Central memory CD8-positive, alpha-beta T cell (primary cell): Measurements from ENCODE around the gene SLC19A1.
"Not testable (repeated sequence)": the region's sequence is repeated elsewhere in the genome, so short reads cannot be mapped to it uniquely, and the experiment has no call there.

ENCODE experiments used
- ATAC-seq: fragments of 150-1000 bp; cut with Tn5 transposase; replicated peaks from 2 replicates; pipeline ENCODE4 v1.10.0; 2022; ENCODE audit warnings: mild to moderate bottlenecking, moderate FRiP score, moderate number of reproducible peaks; ENCODE audit not compliant: poor library complexity, severe bottlenecking; ENCODE audit errors: extremely low read depth
- DNase-seq, 2 donors: peaks; one replicate each; pipeline ENCODE4 v3.0.0; 2021; ENCODE audit warnings: low spot score in 2 of 2
- H3K27ac Mint-ChIP-seq: one replicate; pipeline ENCODE4 v1.8.0; 2022; ENCODE audit warnings: low read depth, mild to moderate bottlenecking, moderate library complexity, mixed read lengths
- H3K27me3 Mint-ChIP-seq: one replicate; pipeline ENCODE4 v1.8.0; 2022; ENCODE audit warnings: mixed read lengths
- H3K36me3 Mint-ChIP-seq: one replicate; pipeline ENCODE4 v1.8.0; 2022; ENCODE audit warnings: mild to moderate bottlenecking, moderate library complexity, mixed read lengths; ENCODE audit not compliant: insufficient read depth
- H3K4me1 Mint-ChIP-seq: one replicate; pipeline ENCODE4 v1.8.0; 2022; ENCODE audit warnings: mixed read lengths
- H3K4me3 Mint-ChIP-seq: one replicate; pipeline ENCODE4 v1.8.0; 2022; ENCODE audit warnings: mild to moderate bottlenecking, moderate library complexity, mixed read lengths
- H3K9me3 Mint-ChIP-seq: one replicate; pipeline ENCODE4 v1.8.0; 2022; ENCODE audit warnings: mixed read lengths

SLC19A1 gene

DNA sequence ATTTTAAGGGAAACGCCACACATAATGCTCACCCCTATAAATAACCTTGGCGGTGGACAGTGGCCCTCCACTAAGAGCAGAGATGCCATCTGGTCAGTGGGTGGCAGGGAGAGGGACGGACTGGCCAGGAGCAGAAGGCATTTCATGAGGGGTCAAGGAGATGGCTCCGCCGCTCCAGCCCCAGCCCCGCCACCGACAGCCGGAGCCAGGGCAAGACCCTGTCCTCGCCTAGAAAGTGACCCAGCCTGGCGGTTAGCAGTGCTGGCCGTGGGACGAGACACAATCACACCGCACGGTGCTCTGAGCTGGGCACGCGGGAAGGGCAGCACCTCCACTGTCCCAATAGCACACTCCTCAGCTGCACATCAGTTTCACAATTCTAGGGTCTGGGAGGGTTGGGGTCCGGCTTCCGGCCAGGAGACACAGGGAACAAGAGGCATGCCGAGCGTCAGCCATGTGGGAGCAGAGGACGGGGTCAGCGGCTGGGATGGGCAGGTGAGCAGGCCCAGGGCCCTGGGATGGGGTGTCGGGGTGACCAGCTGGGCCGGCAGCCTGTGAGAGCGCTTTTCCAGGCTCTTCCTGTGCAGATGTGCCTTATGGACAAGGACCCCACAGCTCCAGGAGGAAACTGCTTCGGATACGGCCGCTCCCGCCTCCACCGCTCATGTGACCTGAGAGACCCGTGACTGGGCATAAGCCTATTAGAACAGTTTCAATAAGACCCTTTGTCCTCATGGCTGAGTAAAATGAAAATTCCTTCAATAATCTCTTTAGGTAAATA, 5.7 kb downstream of the SLC19A1 start:
- no peak for ATAC-seq
- H3K4me3 Mint-ChIP-seq = no peak overlapping the region
- peaks cover 20% of the 10 kb centered on the region for H3K4me1 Mint-ChIP-seq
- peaks cover 1% of the 10 kb centered on the region for H3K36me3 Mint-ChIP-seq
- DNase-seq = no peak
- H3K27me3 Mint-ChIP-seq = no peaks in the 10 kb centered on the region
- H3K27ac Mint-ChIP-seq = no peak overlapping the region
- no peaks in the 10 kb centered on the region for H3K9me3 Mint-ChIP-seq

DNA sequence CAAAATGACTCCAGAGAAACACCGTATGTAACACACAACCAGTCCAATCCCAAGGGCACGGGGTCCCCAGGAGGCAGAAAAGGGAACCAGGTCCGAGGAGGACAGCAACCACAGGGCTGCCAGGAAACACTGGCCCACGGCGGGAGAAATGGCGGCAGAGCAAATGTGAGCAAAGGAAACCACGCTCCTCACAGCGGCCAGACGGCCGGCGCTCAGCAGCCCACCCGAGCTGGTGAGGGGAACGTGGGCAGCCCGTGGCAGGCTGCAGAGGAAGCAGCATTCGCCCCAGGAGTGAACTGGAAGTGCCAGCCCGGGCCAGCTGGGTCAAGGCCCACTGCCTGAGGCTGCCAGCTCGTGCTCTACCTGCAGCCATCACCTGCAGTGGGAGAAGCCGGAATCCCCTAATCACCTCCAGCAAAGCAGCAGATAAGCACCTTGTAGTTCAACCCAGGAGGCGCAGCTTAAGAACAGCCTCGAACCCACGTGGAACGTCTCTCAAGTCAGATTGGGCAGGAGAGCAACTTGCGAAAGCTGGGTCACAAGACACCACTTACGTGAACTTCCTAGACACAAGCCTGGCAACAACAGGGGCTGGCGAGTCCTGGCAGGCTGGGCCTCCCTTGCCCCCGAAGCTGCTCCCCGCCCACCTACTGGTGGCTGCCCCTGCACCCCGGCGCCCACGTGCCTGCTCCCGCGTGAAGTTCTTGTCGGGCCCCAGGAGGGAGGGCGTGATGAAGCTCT, 6.7 kb downstream of the SLC19A1 start:
- no peaks in the 10 kb centered on the region for H3K27me3 Mint-ChIP-seq
- peaks cover 1% of the 10 kb centered on the region for H3K36me3 Mint-ChIP-seq
- no peak for DNase-seq
- H3K27ac Mint-ChIP-seq = no peak overlapping the region
- peaks cover 10% of the 10 kb centered on the region for H3K4me1 Mint-ChIP-seq
- no peak overlapping the region for H3K4me3 Mint-ChIP-seq
- no peak for ATAC-seq
- no peaks in the 10 kb centered on the region for H3K9me3 Mint-ChIP-seq

DNA sequence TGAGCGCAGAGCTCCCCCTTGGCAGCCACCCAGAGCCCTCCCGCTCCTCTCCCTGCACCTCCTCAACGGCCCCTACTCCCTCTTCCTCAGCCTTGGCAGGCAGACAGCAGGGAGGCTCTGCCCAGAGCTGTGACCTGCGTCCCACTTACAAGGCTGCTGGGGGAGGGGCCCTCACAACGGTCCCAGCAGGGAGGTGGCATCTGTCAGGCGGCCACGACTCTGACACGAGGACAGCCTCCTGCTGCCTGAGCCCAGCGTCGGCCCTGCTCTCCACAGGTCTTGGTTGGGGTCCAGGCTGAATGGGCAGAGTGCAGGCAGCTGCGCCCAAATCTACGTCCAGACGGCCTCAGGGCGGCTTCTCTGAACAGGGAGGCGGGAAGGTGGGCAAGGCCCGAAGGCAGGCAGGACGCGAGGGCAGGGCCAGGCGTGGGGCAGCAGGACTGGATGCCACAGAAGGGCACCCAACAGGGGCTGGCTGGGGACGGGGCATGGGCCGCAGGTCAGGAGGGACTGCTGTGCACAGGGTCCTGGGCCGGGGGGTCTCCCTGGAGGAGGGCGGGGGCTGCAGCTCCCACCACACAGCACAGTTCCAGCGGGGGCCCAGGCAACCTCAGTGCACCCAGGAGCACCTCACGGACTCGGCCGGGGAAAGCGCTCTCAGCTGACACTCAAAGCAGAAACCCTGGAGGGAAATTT, 7.5 kb downstream of the SLC19A1 start:
- Mint-ChIP-seq H3K4me1 (peaks cover 10% of the 10 kb centered on the region), H3K27ac (no peak overlapping the region), H3K9me3 (no peaks in the 10 kb centered on the region), H3K27me3 (no peaks in the 10 kb centered on the region), H3K4me3 (no peak overlapping the region), H3K36me3 (peaks cover under 1% of the 10 kb centered on the region)
- ATAC-seq (no peak), DNase-seq (no peak)

DNA sequence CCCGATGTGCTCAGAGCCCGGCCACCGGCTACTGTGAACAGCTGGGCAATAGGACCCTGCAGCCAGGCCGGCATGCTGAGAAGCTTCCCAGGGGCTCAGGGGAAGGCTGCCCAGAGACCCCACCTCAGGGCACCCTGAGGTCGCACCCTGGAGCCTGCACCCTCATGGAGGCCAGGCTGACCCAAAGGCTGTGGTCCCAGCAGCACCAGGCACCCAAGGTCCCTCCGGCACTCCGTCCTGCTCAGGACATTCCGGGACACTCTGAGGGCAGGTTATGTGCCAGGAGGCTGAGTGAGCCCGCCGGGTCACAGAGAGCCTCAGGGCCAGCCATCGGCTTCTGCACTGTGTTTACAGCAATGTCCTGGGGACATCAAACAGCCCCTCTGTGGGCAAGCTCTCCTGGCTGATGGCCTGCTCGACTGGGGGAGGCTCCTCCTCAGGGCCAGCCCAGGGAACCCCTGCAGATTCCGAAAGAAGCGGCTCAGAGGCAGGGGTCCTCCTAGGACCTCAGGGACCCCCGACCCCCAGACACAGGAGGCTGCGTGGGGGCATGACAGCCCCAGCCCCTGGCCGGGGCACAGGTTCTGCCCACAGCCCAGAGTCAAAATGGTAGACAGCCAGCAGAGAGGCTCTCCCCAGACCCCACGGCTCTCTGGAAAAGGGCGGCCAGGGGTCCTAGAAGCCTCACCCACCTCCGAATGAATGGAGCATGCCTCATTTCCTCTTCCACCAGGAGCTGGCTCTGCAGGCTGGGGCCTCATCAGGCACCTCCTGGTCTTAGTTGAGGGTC, 8.2 kb downstream of the SLC19A1 start:
- Mint-ChIP-seq H3K4me1 (peaks cover 10% of the 10 kb centered on the region), H3K4me3 (no peak overlapping the region), H3K27ac (no peak overlapping the region), H3K27me3 (no peaks in the 10 kb centered on the region), H3K9me3 (no peaks in the 10 kb centered on the region), H3K36me3 (no peaks in the 10 kb centered on the region)
- no peak for ATAC-seq
- DNase-seq = no peak

DNA sequence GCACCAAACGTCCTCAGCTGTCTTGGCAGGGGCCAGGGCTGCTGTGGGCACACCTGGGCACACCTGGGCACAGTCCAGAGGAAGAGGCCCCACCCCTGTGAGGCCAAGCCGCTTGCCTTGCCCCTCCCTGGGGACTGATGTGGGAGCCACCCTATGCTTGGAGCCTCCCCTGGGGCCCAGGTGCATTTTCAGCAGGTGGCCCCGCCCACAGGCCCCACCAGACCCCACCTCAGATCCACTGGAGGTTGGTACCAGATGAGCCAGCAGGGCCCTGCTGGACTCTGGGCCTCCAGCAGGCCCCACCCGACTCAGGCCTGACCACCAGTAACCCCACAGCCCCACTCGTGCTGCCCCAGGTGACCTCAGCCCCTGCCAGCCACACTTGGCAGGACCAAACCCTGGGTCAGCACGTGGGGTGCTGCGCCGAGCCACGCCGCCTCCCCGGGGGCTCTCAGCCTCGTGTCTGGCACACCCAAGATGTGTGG, 8.8 kb downstream of the SLC19A1 start:
- no peaks in the 10 kb centered on the region for H3K36me3 Mint-ChIP-seq
- H3K4me3 Mint-ChIP-seq = no peak overlapping the region
- no peak for DNase-seq
- peak overlapping the region; percentile 64 for H3K27ac Mint-ChIP-seq
- ATAC-seq = no peak
- H3K4me1 Mint-ChIP-seq = peaks cover 10% of the 10 kb centered on the region
- no peaks in the 10 kb centered on the region for H3K9me3 Mint-ChIP-seq
- no peaks in the 10 kb centered on the region for H3K27me3 Mint-ChIP-seq

DNA sequence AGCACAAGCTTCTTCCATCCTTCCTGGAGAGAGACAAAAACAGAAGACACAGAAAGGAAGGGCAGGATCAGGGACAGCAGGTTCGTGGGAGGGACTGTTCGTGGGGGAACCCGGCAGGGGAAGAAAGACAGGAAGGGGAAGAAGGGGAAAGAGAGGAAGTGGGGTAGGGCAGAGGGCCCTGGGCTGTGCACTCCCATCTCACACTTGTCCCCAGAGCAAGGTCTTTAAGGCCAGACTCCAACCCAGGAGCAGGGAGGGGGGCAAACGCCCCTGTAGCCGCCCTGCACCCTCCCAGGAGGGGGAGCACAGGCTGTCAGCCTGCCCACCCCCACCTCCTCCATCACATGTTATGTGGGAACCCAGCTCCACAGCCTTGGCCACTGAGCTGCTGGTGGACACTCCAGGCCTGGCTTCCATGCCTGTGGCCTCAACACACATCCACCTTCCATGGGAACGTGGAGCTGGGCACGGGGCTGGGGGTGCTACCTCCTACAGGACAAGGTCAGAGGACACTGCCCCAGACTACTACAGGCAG, 9.3 kb downstream of the SLC19A1 start:
- H3K4me1 Mint-ChIP-seq = peaks cover 10% of the 10 kb centered on the region
- H3K9me3 Mint-ChIP-seq = no peaks in the 10 kb centered on the region
- H3K36me3 Mint-ChIP-seq = no peaks in the 10 kb centered on the region
- H3K27ac Mint-ChIP-seq = peak overlapping the region; percentile 64
- no peak for ATAC-seq
- H3K4me3 Mint-ChIP-seq = peak overlapping the region; percentile 5
- DNase-seq = no peak
- no peaks in the 10 kb centered on the region for H3K27me3 Mint-ChIP-seq

DNA sequence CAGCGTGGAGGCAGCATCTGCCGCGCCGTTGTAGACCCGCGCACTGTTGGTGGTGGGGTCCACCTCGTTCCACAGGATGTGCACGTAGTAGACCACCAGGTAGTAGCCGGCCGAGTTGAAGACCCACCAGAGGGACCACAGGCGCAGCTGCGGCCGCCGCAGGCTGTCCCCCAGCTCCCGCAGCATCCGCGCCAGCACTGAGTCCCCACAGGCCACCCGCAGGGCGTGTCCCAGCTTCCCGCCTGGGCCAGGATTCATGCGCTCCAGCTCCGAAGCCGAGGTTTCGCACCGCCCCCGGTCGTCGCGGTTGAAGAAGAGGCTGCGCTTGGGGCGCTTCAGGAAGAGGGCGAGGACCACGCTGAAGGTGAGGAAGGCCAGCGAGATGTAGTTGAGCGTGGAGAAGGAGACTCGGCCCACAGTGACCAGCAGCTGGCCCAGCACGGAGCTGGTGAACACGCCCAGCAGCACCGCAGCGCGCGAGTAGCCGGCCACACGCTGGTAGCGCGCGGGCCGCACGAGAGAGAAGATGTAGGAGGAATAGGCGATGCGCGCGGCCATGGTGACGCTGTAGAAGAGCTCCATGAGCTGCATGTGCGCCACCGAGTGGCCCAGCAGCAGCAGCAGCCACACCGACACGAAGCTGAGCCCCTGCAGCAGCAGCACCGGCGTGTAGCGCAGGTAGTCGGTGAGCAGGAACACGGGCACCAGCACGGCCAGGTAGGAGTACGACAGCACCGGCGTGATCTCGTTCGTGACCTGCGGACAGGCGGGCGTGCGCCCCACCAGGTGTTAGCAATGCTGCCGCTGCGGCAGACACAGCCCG, 10.6 kb downstream of the SLC19A1 start:
- no peaks in the 10 kb centered on the region for H3K9me3 Mint-ChIP-seq
- DNase-seq (no peak), ATAC-seq (no peak)
- H3K27me3 Mint-ChIP-seq = no peaks in the 10 kb centered on the region
- no peak overlapping the region for H3K27ac Mint-ChIP-seq
- H3K4me3 Mint-ChIP-seq = no peak overlapping the region
- H3K4me1 Mint-ChIP-seq = peaks cover 10% of the 10 kb centered on the region
- H3K36me3 Mint-ChIP-seq = peaks cover 2% of the 10 kb centered on the region

DNA sequence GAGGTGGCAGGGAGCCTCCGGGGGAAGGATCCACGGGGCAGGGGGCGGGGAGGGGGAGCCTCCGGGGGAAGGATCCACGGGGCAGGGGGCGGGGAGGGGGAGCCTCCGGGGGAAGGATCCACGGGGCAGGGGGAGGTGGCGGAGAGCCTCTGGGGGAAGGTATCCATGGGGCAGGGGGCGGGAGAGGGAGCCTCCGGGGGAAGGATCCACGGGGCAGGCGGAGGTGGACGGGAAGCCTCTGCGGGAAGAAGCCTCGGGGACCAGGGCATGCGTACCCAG, 11.2 kb downstream of the SLC19A1 start:
- not testable (repeated sequence) for H3K36me3 Mint-ChIP-seq, H3K9me3 Mint-ChIP-seq, DNase-seq, H3K4me1 Mint-ChIP-seq, H3K27me3 Mint-ChIP-seq, H3K4me3 Mint-ChIP-seq, H3K27ac Mint-ChIP-seq, ATAC-seq

DNA sequence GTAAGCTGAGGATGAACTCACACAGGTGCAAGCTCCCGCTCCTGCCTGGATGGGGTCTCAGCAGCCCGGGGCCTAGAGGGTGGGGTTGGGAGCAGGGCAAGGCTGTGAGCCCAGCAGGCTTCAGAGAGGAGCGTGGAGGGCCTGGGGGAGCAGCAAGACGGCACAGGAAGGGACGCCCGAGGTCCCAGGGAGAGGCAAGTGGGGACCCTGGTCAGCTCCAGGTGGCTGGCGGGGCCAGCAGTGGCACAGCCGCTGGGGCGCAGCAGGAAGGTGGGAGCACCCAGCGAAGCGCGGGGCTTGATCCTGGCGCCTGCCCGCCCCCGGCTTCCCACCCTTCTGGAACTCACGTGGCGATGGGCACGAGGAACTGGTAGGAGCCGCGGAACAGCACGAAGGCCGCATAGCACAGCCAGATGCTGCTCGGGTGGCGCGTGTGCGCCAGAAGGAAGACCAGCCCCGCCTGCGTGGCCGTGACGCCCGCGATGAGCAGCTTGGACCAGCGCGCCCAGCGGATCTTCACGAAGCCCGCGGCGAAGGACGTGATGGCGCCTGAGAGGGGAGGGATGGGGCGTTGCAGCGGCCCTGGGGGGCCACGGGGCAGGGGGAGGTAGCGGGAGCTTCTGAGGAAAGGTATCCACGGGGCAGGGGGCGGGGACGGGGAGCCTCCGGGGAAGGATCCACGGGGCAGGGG, 11.7 kb downstream of the SLC19A1 start:
- DNase-seq (no peak), ATAC-seq (no peak)
- H3K4me1 Mint-ChIP-seq = peaks cover 10% of the 10 kb centered on the region
- peaks cover 3% of the 10 kb centered on the region for H3K36me3 Mint-ChIP-seq
- no peaks in the 10 kb centered on the region for H3K9me3 Mint-ChIP-seq
- H3K4me3 Mint-ChIP-seq = no peak overlapping the region
- H3K27me3 Mint-ChIP-seq = no peaks in the 10 kb centered on the region
- H3K27ac Mint-ChIP-seq = no peak overlapping the region

DNA sequence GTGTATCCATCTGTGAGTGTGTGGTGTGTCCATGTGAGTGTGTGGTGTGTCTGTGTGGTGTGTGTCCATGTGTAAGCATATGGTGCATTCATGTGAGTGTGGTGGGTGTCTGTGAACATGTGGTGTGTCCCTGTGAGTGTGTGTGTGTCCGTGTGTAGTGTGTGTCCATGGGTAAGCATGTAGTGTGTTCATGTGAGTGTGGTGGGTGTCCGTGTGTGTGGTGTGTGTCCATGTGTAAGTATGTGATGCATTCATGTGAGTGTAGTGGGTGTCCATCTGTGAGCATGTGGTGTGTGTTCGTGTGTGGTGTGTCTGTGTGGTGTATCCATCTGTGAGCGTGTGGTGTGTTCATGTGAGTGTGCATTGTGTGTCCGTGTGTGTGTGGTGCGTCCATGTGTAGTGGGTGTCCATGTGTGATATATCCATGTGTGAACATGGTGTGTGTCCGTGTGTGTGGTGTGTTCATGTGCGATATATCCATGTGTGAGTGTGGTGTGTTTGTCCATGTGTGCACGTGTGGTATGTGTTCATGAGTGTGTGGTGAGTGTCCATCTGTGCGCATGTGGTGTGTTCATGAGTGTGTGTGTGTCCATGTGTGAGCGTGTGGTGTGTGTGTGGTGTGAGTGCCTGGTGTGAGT, 12.3 kb downstream of the SLC19A1 start:
- DNase-seq (no peak), ATAC-seq (no peak)
- H3K36me3 Mint-ChIP-seq = peaks cover 3% of the 10 kb centered on the region
- H3K4me1 Mint-ChIP-seq = peaks cover 10% of the 10 kb centered on the region
- H3K27ac Mint-ChIP-seq = no peak overlapping the region
- H3K27me3 Mint-ChIP-seq = no peaks in the 10 kb centered on the region
- H3K4me3 Mint-ChIP-seq = no peak overlapping the region
- H3K9me3 Mint-ChIP-seq = no peaks in the 10 kb centered on the region
